GM23338 (cell line): ENCODE results near the gene DDX43. TPM values are rescaled to one million over a fixed set of nuclear protein-coding genes. Genes with fewer than 3 reads are reported as not detected.

Experiments
- ATAC-seq: fragments of 200-7000 bp; cut with Tn5 transposase; 3 replicates; pipeline ENCODE4 v1.9.1; 2020
- DNase-seq: peaks from one replicate; pipeline ENCODE4 v3.0.0-alpha.2; 2015; ENCODE audit warnings: low spot score
- H2AFZ ChIP-seq: fragments of 200-600 bp; sonication (generic); 2 replicates; pipeline ENCODE4 v1.8.0; 2016; ENCODE audit warnings: antibody characterized with exemption, mild to moderate bottlenecking, moderate library complexity
- H3F3A ChIP-seq: fragments of 200-600 bp; sonication (generic); replicated peaks from 2 replicates; pipeline ENCODE4 v1.8.0; 2017; ENCODE audit warnings: antibody characterized with exemption, mixed run types, low read depth
- H3K27ac ChIP-seq: fragments of 200-600 bp; sonication (generic); 2 replicates; pipeline ENCODE4 v1.6.1; 2016; ENCODE audit warnings: low read depth
- H3K27me3 ChIP-seq: fragments of 200-600 bp; sonication (generic); 2 replicates; pipeline ENCODE4 v1.8.0; 2016; ENCODE audit warnings: mild to moderate bottlenecking, mixed run types, moderate library complexity; ENCODE audit not compliant: insufficient read depth
- H3K36me3 ChIP-seq: fragments of 200-600 bp; sonication (generic); 2 replicates; pipeline ENCODE4 v1.8.0; 2016; ENCODE audit warnings: mild to moderate bottlenecking; ENCODE audit not compliant: insufficient read depth
- H3K4me1 ChIP-seq: fragments of 200-600 bp; sonication (generic); 2 replicates; pipeline ENCODE4 v1.8.0; 2016; ENCODE audit warnings: mild to moderate bottlenecking, moderate library complexity; ENCODE audit not compliant: insufficient read depth
- H3K4me2 ChIP-seq: fragments of 200-600 bp; sonication (generic); 2 replicates; pipeline ENCODE4 v1.7.1; 2017; ENCODE audit warnings: mixed run types
- H3K4me3 ChIP-seq: fragments of 200-600 bp; sonication (generic); 2 replicates; pipeline ENCODE4 v1.6.1; 2016; ENCODE audit warnings: mixed run types
- H3K79me2 ChIP-seq: fragments of 200-600 bp; sonication (generic); replicated peaks from 2 replicates; pipeline ENCODE4 v1.8.0; 2017; ENCODE audit warnings: mild to moderate bottlenecking; ENCODE audit not compliant: insufficient read depth
- H3K9me2 ChIP-seq: fragments of 200-600 bp; sonication (generic); 2 replicates; pipeline ENCODE4 v1.8.0; 2017; ENCODE audit not compliant: insufficient read depth
- H4K20me1 ChIP-seq: fragments of 200-600 bp; sonication (generic); replicated peaks from 2 replicates; pipeline ENCODE4 v1.8.0; 2017; ENCODE audit warnings: mild to moderate bottlenecking; ENCODE audit not compliant: insufficient read depth
- H3K27ac Mint-ChIP-seq: 2 replicates; pipeline ENCODE4 v1.8.0; 2020; ENCODE audit warnings: inconsistent platforms, mild to moderate bottlenecking, moderate library complexity, mixed read lengths
- H3K27me3 Mint-ChIP-seq: 3 replicates; pipeline ENCODE4 v1.8.0; 2022; ENCODE audit warnings: low read depth, mild to moderate bottlenecking, moderate library complexity, mixed read lengths, inconsistent platforms; ENCODE audit not compliant: insufficient read depth, poor library complexity
- H3K36me3 Mint-ChIP-seq: 3 replicates; pipeline ENCODE4 v1.8.0; 2021; ENCODE audit warnings: low read depth, mild to moderate bottlenecking, inconsistent platforms, moderate library complexity, mixed read lengths
- H3K4me1 Mint-ChIP-seq: 3 replicates; pipeline ENCODE4 v1.8.0; 2020; ENCODE audit warnings: mild to moderate bottlenecking, inconsistent platforms, mixed read lengths
- H3K4me3 Mint-ChIP-seq: 3 replicates; pipeline ENCODE4 v1.8.0; 2021; ENCODE audit warnings: moderate library complexity, mild to moderate bottlenecking, inconsistent platforms, mixed read lengths
- H3K9me3 Mint-ChIP-seq: 3 replicates; pipeline ENCODE4 v1.8.0; 2020; ENCODE audit warnings: moderate library complexity, mild to moderate bottlenecking, inconsistent platforms, mixed read lengths
- CREB1 ChIP-seq: fragments of 250-450 bp; sonication (Bioruptor Pico); IDR thresholded peaks from 2 replicates; pipeline ENCODE4 v1.5.0; 2020; ENCODE audit warnings: low read depth, mild to moderate bottlenecking, moderate library complexity
- CTCF ChIP-seq, 2 experiments: fragments of 200-600 bp in 1 of 2; sonication (generic) in 1 of 2; conservative IDR thresholded peaks; 2 replicates each; pipeline versions ENCODE4 v1.5.1 to v1.6.1; 2016 to 2017; ENCODE audit warnings: antibody characterized with exemption in 2 of 2, low read depth in 2 of 2, mild to moderate bottlenecking in 2 of 2, moderate library complexity in 1 of 2
- EZH2 ChIP-seq: fragments of 200-600 bp; sonication (generic); IDR thresholded peaks from one replicate; pipeline ENCODE4 v1.8.0; 2017; ENCODE audit warnings: antibody characterized with exemption, mild to moderate bottlenecking, low read depth; ENCODE audit not compliant: unreplicated experiment
- EZH2phosphoT487 ChIP-seq: fragments of 200-600 bp; sonication (generic); IDR thresholded peaks from one replicate; pipeline ENCODE4 v1.8.1; 2018; ENCODE audit warnings: antibody characterized with exemption; ENCODE audit not compliant: unreplicated experiment
- JUNB ChIP-seq: IDR thresholded peaks from one replicate; pipeline ENCODE4 v1.6.1; 2016; ENCODE audit warnings: antibody characterized with exemption; ENCODE audit not compliant: unreplicated experiment
- NANOG ChIP-seq: IDR thresholded peaks from 2 replicates; pipeline ENCODE4 v1.6.1; 2016; ENCODE audit warnings: antibody characterized with exemption, borderline replicate concordance
- POLR2AphosphoS5 ChIP-seq: IDR thresholded peaks from 2 replicates; pipeline ENCODE4 v1.6.1; 2016; ENCODE audit warnings: antibody characterized with exemption, low read depth
- STAT1 ChIP-seq: IDR thresholded peaks from one replicate; pipeline ENCODE4 v1.6.1; 2016; ENCODE audit warnings: antibody characterized with exemption; ENCODE audit not compliant: unreplicated experiment
- ZNF114 ChIP-seq: fragments of 250-450 bp; sonication (Bioruptor Pico); IDR thresholded peaks from 2 replicates; pipeline ENCODE4 v1.5.0; 2020; ENCODE audit warnings: mild to moderate bottlenecking, moderate library complexity
- ZNF331 ChIP-seq: fragments of 250-450 bp; sonication (Bioruptor Pico); IDR thresholded peaks from 2 replicates; pipeline ENCODE4 v1.5.0; 2020; ENCODE audit warnings: low read depth, mild to moderate bottlenecking, moderate library complexity
- polyA plus RNA-seq: library from polyadenylated mRNA; unstranded; fragments of >200 nt; fragmentation: Nextera tagmentation; extraction: Ambion mirVana; gene quantifications from 2 replicates; pipeline ENCODE4 v1.2.1, GENCODE V29; 2016
- total RNA-seq: library from RNA; depleted of rRNA; stranded (reverse); fragments of >200 nt; shearing (Covaris generic); gene quantifications from 2 replicates; pipeline ENCODE4 v1.2.3, GENCODE V29; 2014
- TF ChIP-seq, protein P1 (sequence below): IDR thresholded peaks from 2 replicates; pipeline ENCODE4 v1.6.1; 2016; ENCODE audit warnings: antibody characterized with exemption
- TF ChIP-seq, protein P2 (sequence below): IDR thresholded peaks from one replicate; pipeline ENCODE4 v1.6.1; 2018; ENCODE audit warnings: antibody characterized with exemption; ENCODE audit not compliant: unreplicated experiment

DDX43 gene
- total and polyA plus RNA-seq, 2 experiments from 2014 or later, result 0.49 to 0.60 TPM

GRCh38 chr6:73364121-73364520 lies 30.5 kb upstream of the DDX43 start (continued):
- TF ChIP-seq POLR2AphosphoS5, result no peak
- no peak for TF ChIP-seq EZH2phosphoT487
- no peak for TF ChIP-seq CREB1 (CRISPR knock-in tag)
- TF ChIP-seq STAT1, result no peak
- TF ChIP-seq ZNF331 (CRISPR knock-in tag), result no peak
- TF ChIP-seq, protein P1, sequence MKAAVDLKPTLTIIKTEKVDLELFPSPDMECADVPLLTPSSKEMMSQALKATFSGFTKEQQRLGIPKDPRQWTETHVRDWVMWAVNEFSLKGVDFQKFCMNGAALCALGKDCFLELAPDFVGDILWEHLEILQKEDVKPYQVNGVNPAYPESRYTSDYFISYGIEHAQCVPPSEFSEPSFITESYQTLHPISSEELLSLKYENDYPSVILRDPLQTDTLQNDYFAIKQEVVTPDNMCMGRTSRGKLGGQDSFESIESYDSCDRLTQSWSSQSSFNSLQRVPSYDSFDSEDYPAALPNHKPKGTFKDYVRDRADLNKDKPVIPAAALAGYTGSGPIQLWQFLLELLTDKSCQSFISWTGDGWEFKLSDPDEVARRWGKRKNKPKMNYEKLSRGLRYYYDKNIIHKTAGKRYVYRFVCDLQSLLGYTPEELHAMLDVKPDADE, result no peak

GRCh38 chr6:73364549-73364948 lies 30.1 kb upstream of the DDX43 start:
- H3K27ac Mint-ChIP-seq, result no peak overlapping the region
- no peak overlapping the region for H3K4me3 ChIP-seq
- 0 out of 2 replicates have a peak overlapping the region, but pooled peaks have one; percentile 52 for H2AFZ ChIP-seq
- TF ChIP-seq, protein P2, sequence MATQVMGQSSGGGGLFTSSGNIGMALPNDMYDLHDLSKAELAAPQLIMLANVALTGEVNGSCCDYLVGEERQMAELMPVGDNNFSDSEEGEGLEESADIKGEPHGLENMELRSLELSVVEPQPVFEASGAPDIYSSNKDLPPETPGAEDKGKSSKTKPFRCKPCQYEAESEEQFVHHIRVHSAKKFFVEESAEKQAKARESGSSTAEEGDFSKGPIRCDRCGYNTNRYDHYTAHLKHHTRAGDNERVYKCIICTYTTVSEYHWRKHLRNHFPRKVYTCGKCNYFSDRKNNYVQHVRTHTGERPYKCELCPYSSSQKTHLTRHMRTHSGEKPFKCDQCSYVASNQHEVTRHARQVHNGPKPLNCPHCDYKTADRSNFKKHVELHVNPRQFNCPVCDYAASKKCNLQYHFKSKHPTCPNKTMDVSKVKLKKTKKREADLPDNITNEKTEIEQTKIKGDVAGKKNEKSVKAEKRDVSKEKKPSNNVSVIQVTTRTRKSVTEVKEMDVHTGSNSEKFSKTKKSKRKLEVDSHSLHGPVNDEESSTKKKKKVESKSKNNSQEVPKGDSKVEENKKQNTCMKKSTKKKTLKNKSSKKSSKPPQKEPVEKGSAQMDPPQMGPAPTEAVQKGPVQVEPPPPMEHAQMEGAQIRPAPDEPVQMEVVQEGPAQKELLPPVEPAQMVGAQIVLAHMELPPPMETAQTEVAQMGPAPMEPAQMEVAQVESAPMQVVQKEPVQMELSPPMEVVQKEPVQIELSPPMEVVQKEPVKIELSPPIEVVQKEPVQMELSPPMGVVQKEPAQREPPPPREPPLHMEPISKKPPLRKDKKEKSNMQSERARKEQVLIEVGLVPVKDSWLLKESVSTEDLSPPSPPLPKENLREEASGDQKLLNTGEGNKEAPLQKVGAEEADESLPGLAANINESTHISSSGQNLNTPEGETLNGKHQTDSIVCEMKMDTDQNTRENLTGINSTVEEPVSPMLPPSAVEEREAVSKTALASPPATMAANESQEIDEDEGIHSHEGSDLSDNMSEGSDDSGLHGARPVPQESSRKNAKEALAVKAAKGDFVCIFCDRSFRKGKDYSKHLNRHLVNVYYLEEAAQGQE, result no peak
- TF ChIP-seq ZNF114 (CRISPR knock-in tag) (no peak), CREB1 (CRISPR knock-in tag) (no peak), CTCF (conservative IDR thresholded peaks at IDR 0.05; ENCODE audit: low read depth in 2 of 2) (no peak), EZH2 (no peak), EZH2phosphoT487 (no peak), POLR2AphosphoS5 (no peak), ZNF331 (CRISPR knock-in tag) (no peak), JUNB (no peak), STAT1 (no peak), NANOG (no peak)
- TF ChIP-seq, protein P1, result no peak

More at GRCh38 chr6:73364549-73364948, 30.1 kb upstream of the DDX43 start:
- H3K79me2 ChIP-seq, result no peaks in the 10 kb centered on the region
- DNase-seq, result no peak
- Mint-ChIP-seq H3K27me3 (peaks cover 2% of the 10 kb centered on the region), H3K4me3 (no peak overlapping the region), H3K4me1 (peaks cover 8% of the 10 kb centered on the region), H3K9me3 (no peaks in the 10 kb centered on the region), H3K36me3 (no peaks in the 10 kb centered on the region)
- no peaks in the 10 kb centered on the region for H3K27me3 ChIP-seq
- no peak overlapping the region for H3K4me2 ChIP-seq
- peaks cover 11% of the 10 kb centered on the region; the same call in 1 of the 2 replicates for H3K4me1 ChIP-seq
- no peak for ATAC-seq
- H3K9me2 ChIP-seq, result no peaks in the 10 kb centered on the region
- no peaks in the 10 kb centered on the region for H4K20me1 ChIP-seq
- no peaks in the 10 kb centered on the region for H3F3A ChIP-seq
- no peak overlapping the region for H3K27ac ChIP-seq
- H3K36me3 ChIP-seq, result no peaks in the 10 kb centered on the region
